AG04450 (cell line): ENCODE data around the gene FHDC1. TPM values are rescaled to one million over a fixed set of nuclear protein-coding genes. Genes with fewer than 3 reads are reported as not detected.

Source experiments
- CTCF ChIA-PET: fragments of 300-600, 350-600 bp; formaldehyde crosslinking; extraction: SDS; loops from one replicate; lab custom pipeline; 2022; ENCODE audit warnings: antibody characterized with exemption, inconsistent platforms; lab: Charles Lee
- POLR2A ChIA-PET: fragments of 350-600 bp; formaldehyde crosslinking; extraction: SDS; loops from one replicate; lab custom pipeline; 2021; ENCODE audit warnings: antibody characterized with exemption, inconsistent platforms; lab: Yijun Ruan, JAX
- DNase-seq: peaks from one replicate; pipeline ENCODE4 v3.0.0-alpha.2; 2011; ENCODE audit warnings: low read depth, low spot score
- H3K27ac ChIP-seq: one replicate; pipeline ENCODE4 v1.5.1; 2012; ENCODE audit warnings: low read depth, low read length, control low read depth
- H3K27me3 ChIP-seq: one replicate; pipeline ENCODE4 v1.6.0; 2012; ENCODE audit warnings: low read length; ENCODE audit not compliant: control insufficient read depth, insufficient read depth
- H3K4me3 ChIP-seq: 2 replicates; pipeline ENCODE4 v1.5.1; 2011; ENCODE audit warnings: mild to moderate bottlenecking, low read depth, low read length, control low read depth
- H3K9me3 ChIP-seq: 2 replicates; pipeline ENCODE4 v1.5.1; 2012; ENCODE audit warnings: low read length; ENCODE audit not compliant: control insufficient read depth, insufficient read depth
- polyA plus RNA-seq: library from polyadenylated mRNA; depleted of rRNA; stranded (reverse); fragments of >200 nt; gene quantifications from 2 replicates; pipeline ENCODE4 v1.2.3, GENCODE V29; 2011
- TF ChIP-seq, protein P1 (sequence below): IDR thresholded peaks from 2 replicates; pipeline ENCODE4 v1.5.1; 2011; ENCODE audit warnings: low read depth, low read length, control low read depth, inconsistent platforms

FHDC1 gene
- polyA plus RNA-seq, 1 experiment, result 0.10 TPM

DNA sequence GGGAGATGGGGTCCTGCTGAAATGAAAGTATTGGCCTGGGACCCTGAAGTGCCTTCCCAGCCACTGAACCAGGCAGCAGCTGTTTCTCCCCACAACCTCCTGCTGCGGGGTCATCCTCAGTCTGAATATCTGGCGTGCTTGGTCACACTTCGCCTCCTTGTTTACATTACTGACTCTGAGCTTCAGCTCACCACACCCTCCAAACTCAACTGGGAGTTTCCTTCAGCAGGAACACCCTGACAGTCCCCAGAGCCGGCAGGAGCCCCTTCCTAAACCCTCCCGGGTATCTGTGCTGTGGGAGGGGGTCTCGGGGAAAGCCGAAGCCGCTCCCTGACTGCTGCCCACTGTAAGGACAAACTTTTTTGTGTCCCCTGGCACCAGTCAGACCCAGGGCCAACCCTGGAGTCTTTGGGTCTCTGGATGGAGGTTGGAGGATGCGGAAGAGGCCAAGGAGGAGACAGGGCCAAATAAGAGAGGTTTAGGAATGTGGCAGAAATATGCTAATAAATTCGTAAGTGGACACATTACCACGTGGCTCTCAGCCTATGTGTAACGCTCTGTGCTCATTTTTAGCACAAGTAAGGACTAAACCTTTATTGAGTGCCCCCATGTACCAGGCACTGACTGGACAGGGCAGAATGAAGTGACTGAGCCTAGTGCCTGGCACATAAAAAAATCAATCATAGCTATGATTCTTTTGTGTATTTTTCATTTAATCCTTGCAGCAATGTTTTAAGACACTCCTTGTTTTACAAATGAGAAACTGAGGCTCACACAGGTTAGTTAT, 20.7 kb downstream of the FHDC1 start:
- Histone ChIP-seq H3K27me3 (peaks cover 3% of the 10 kb centered on the region), H3K9me3 (no peaks in the 10 kb centered on the region), H3K27ac (no peak overlapping the region), H3K4me3 (no peak overlapping the region)
- ChIA-PET CTCF (interaction anchor here (0.6 to 1.1 kb wide), 3 partner anchors 12 to 129 kb away, joined by 3 read pairs; no protein-coding TSS in a partner anchor), POLR2A (interaction anchor here (1.6 kb wide), 1 partner anchor 16 kb away, joined by 3 read pairs; no protein-coding TSS in a partner anchor)
- DNase-seq, result peak; percentile 18
- TF ChIP-seq, protein P1, sequence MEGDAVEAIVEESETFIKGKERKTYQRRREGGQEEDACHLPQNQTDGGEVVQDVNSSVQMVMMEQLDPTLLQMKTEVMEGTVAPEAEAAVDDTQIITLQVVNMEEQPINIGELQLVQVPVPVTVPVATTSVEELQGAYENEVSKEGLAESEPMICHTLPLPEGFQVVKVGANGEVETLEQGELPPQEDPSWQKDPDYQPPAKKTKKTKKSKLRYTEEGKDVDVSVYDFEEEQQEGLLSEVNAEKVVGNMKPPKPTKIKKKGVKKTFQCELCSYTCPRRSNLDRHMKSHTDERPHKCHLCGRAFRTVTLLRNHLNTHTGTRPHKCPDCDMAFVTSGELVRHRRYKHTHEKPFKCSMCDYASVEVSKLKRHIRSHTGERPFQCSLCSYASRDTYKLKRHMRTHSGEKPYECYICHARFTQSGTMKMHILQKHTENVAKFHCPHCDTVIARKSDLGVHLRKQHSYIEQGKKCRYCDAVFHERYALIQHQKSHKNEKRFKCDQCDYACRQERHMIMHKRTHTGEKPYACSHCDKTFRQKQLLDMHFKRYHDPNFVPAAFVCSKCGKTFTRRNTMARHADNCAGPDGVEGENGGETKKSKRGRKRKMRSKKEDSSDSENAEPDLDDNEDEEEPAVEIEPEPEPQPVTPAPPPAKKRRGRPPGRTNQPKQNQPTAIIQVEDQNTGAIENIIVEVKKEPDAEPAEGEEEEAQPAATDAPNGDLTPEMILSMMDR, result no peak

DNA sequence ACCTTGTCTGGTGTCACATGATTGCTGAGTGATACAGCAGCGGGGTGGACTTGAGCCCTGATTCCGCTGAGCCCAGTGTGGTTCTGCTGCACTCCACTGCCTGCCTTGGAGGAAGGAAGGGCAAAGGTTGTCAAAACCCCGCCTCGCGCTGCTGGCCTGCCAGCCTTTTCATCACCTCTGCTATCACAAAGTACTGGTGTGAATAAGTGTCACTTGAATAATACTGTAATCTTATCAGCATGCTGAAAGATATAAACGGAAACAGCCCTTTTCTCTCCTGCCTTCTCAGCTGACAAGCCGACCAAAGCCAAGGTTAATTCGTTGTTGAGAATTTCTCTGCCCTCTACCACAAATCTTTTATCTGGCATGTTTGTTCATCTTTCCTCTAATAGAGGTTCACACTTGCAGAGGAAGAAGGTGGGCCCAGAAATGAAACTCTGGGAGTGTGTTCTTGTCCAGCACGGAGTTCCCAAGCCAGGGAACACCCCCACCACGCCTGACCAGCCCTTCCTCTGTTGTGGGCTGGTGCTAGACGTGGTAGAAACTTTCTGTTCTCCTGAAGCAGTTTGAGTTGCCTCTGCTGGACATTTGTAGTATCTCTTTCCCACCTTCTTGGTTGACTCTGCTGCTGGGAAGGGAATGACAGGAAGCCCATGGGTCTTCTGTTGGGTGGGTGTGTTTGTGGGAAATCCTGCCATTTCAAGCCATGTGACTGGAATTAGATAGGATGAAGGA, 21.5 kb downstream of the FHDC1 start:
- POLR2A ChIA-PET, result interaction anchor here (1.6 kb wide), 1 partner anchor 16 kb away, joined by 3 read pairs; no protein-coding TSS in a partner anchor
- CTCF ChIA-PET, result interaction anchor here (0.6 to 0.8 kb wide), 2 partner anchors 11 to 82 kb away, joined by 3 read pairs; no protein-coding TSS in a partner anchor
- Histone ChIP-seq H3K4me3 (no peak overlapping the region), H3K27ac (no peak overlapping the region), H3K27me3 (peaks cover 3% of the 10 kb centered on the region), H3K9me3 (no peaks in the 10 kb centered on the region)
- no peak for DNase-seq
- TF ChIP-seq, protein P1, result no peak

DNA sequence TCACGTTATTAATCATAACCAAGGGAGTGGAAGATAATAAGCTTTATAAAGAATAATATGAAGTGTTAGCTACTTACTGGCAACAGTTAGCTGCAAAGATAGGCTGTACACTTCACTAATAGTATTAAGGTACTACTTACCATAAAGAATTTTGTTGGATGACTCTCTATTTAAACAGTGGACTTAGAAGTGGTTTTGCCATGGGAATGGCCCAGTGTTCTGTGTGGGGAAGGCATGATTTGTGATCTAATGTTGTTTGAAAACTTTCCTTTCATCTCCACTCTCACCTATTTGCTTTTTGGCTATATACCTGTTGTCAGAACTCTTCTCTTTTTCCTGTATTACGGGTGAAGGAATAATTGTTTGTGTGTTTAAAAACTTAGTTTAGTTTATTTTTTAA, 23.0 kb downstream of the FHDC1 start:
- H3K27ac ChIP-seq, result no peak overlapping the region
- TF ChIP-seq, protein P1, result no peak
- H3K27me3 ChIP-seq, result peaks cover under 1% of the 10 kb centered on the region
- ChIA-PET CTCF (interaction anchor here (0.6 to 1.0 kb wide), 2 partner anchors 8 to 169 kb away, joined by 3 read pairs; no protein-coding TSS in a partner anchor), POLR2A (no interaction called here)
- DNase-seq, result no peak
- no peaks in the 10 kb centered on the region for H3K9me3 ChIP-seq
- no peak overlapping the region for H3K4me3 ChIP-seq

DNA sequence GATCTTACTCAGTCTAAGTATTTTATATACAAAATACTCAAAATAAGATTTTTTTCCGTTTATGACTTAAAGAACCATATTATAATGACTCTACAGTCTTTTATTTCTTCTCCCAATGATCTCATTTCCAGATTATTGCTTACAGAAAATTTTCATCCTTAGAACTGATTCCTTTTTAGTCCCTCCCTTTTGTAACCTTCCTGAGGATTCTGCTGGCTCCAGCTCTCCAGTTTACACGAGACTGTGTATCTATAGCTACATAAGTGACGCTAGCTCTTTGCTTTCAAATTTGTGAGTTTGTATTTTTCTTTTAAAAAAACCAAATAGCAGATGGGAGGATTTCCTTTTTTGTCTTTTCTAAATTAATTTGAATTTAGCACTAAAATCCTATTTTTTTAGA, 24.0 kb downstream of the FHDC1 start:
- H3K27me3 ChIP-seq, result no peaks in the 10 kb centered on the region
- DNase-seq, result no peak
- H3K9me3 ChIP-seq, result no peaks in the 10 kb centered on the region
- TF ChIP-seq, protein P1, result no peak
- CTCF ChIA-PET, result interaction anchor here (0.8 to 1.0 kb wide), 2 partner anchors 20 to 168 kb away, joined by 3 to 4 read pairs; no protein-coding TSS in a partner anchor
- no peak overlapping the region for H3K27ac ChIP-seq
- no peak overlapping the region for H3K4me3 ChIP-seq
- POLR2A ChIA-PET, result no interaction called here
